Body of pancreas (tissue), 4 donors: ENCODE measurements around the gene GNL3. TPM values are rescaled to one million over a fixed set of nuclear protein-coding genes. Genes with fewer than 3 reads are reported as not detected.
A peak's percentile ranks its signal among the peaks of the same experiment; 100 is the strongest.
"Not testable (repeated sequence)": the region's sequence is repeated elsewhere in the genome, so short reads cannot be mapped to it uniquely, and the experiment has no call there.

Experiments
- ATAC-seq: fragments of 150-250 bp; one replicate; pipeline ENCODE4 v1.9.1; 2016
- DNase-seq, 4 donors: peaks; one replicate each; pipeline ENCODE4 v3.0.0-alpha.2; 2019
- H3K27ac ChIP-seq, 4 donors: fragments of 200-600 bp; sonication (generic); 1 replicate in 3 of 4; 2 replicates in 1 of 4; pipeline versions ENCODE4 v1.5.1 to v1.6.1; 2016 to 2019; ENCODE audit warnings: mild to moderate bottlenecking in 1 of 4, mixed read lengths in 1 of 4, moderate library complexity in 1 of 4
- H3K27me3 ChIP-seq, 2 donors: fragments of 200-600 bp; sonication (generic); one replicate each; pipeline ENCODE4 v1.6.0; 2016; ENCODE audit warnings: mild to moderate bottlenecking in 1 of 2
- H3K36me3 ChIP-seq, 2 donors: fragments of 200-600 bp; sonication (generic); replicated peaks in 1 of 2; 2 replicates each; pipeline ENCODE4 v1.5.1; 2016; ENCODE audit warnings: low read depth in 2 of 2; ENCODE audit not compliant: insufficient read depth in 1 of 2
- H3K4me1 ChIP-seq: fragments of 200-600 bp; sonication (generic); one replicate; pipeline ENCODE4 v1.6.0; 2016
- H3K4me3 ChIP-seq, 2 donors: fragments of 200-600 bp; sonication (generic); 1 replicate in 1 of 2; 2 replicates in 1 of 2; pipeline ENCODE4 v1.5.1; 2016 to 2019
- H3K9me3 ChIP-seq, 3 donors: fragments of 200-600 bp; sonication (generic); 1 replicate in 2 of 3; 2 replicates in 1 of 3; pipeline ENCODE4 v1.5.1; 2016
- CTCF ChIP-seq, 7 experiments: fragments of 450-650 bp in 4 of 7; fragments of 200-600 bp in 3 of 7; sonication (generic) in 3 of 7; IDR thresholded peaks; one replicate each; pipeline ENCODE4 v1.5.1; 2016 to 2019; ENCODE audit warnings: antibody characterized with exemption in 7 of 7
- POLR2A ChIP-seq, 3 donors: fragments of 450-650 bp; IDR thresholded peaks; one replicate each; pipeline ENCODE4 v1.6.1; 2016; ENCODE audit warnings: antibody characterized with exemption in 3 of 3, mild to moderate bottlenecking in 2 of 3
- WGBS, 2 donors: methylation state at CpG; one replicate each; pipeline ENCODE4 v1.1.5; 2017; 5-methylcytosine and 5-hydroxymethylcytosine counted together
- intact Hi-C: fragments of 100-400 bp; cut with DNase I; formaldehyde crosslinking; loops from one replicate; pipeline ENCODE4 v1.15.1; 2023
- total RNA-seq, 2 donors: library from RNA; depleted of rRNA; stranded (reverse); fragments of >200 nt; gene quantifications; one replicate each; pipeline ENCODE4 v1.1.0, GENCODE V29; 2016

GNL3 gene
- total RNA-seq, 2 donors from 2014 or later = 46.2 to 122 TPM

- no peak overlapping the region for H3K27ac ChIP-seq
Measured at GRCh38 chr3:52670621-52671521, 15.0 kb upstream of the GNL3 start.

GRCh38 chr3:52671676-52672075 is 14.2 kb upstream of the GNL3 start:
- H3K27ac ChIP-seq = no peak overlapping the region
- DNase-seq = no peak
- intact Hi-C loops = no loop called here
- no peaks in the 10 kb centered on the region for H3K9me3 ChIP-seq
- no peak for ATAC-seq
- H3K4me1 ChIP-seq = no peaks in the 10 kb centered on the region
- peaks cover 5 to 20% of the 10 kb centered on the region in 2 donors for H3K36me3 ChIP-seq
- H3K27me3 ChIP-seq = no peaks in the 10 kb centered on the region
- H3K4me3 ChIP-seq = no peak overlapping the region
- TF ChIP-seq CTCF (IDR thresholded peaks at IDR 0.05) (no peak), POLR2A (IDR thresholded peaks at IDR 0.05) (no peak)
- 58 to 69% methylated on average over 1 of the region's 1 CpG for WGBS, 2 donors

More at GRCh38 chr3:52670621-52671521, 15.0 kb upstream of the GNL3 start:
- Histone ChIP-seq H3K27me3 (no peaks in the 10 kb centered on the region), H3K4me3 (no peak overlapping the region), H3K36me3 (peaks cover 5 to 24% of the 10 kb centered on the region in 2 donors), H3K9me3 (no peaks in the 10 kb centered on the region), H3K4me1 (no peaks in the 10 kb centered on the region)
- intact Hi-C loops = no loop called here
- no peak for TF ChIP-seq CTCF (IDR thresholded peaks at IDR 0.05)
- TF ChIP-seq POLR2A (IDR thresholded peaks at IDR 0.05) = no peak
- ATAC-seq (peak; percentile 48), DNase-seq (peak in 1 of 4 donors; percentile 38)
- 83 to 86% methylated on average over 9 of the region's 9 CpGs for WGBS, 2 donors

- H3K27ac ChIP-seq, H3K4me3 ChIP-seq, H3K27me3 ChIP-seq, ATAC-seq, H3K9me3 ChIP-seq, DNase-seq, H3K4me1 ChIP-seq, intact Hi-C loops: not testable (repeated sequence)
- H3K36me3 ChIP-seq = peaks cover 8 to 30% of the 10 kb centered on the region in 2 donors
- 48 to 68% methylated on average over 3 of the region's 3 CpGs for WGBS, 2 donors
Measured at GRCh38 chr3:52676201-52676600, 9.6 kb upstream of the GNL3 start.

GRCh38 chr3:52678265-52679198 is 7.3 kb upstream of the GNL3 start:
- intact Hi-C loops = no loop called here
- Histone ChIP-seq H3K4me3 (no peak overlapping the region), H3K9me3 (peaks cover 0 to 4% (median 0%) of the 10 kb centered on the region in 3 donors), H3K27ac (no peak overlapping the region), H3K36me3 (peaks cover 8 to 22% of the 10 kb centered on the region in 2 donors), H3K4me1 (peaks cover 30% of the 10 kb centered on the region), H3K27me3 (no peaks in the 10 kb centered on the region)
- WGBS, 2 donors = 94 to 96% methylated on average over 6 of the region's 6 CpGs
- TF ChIP-seq CTCF (IDR thresholded peaks at IDR 0.05) (no peak), POLR2A (IDR thresholded peaks at IDR 0.05) (no peak)
- ATAC-seq (no peak), DNase-seq (no peak)

- Histone ChIP-seq H3K27ac (peak overlapping the region in 1 of 4 donors; percentile 43), H3K4me1 (peaks cover 36% of the 10 kb centered on the region), H3K9me3 (peaks cover 0 to 4% (median 0%) of the 10 kb centered on the region in 3 donors), H3K27me3 (no peaks in the 10 kb centered on the region), H3K4me3 (no peak overlapping the region), H3K36me3 (peaks cover 8 to 22% of the 10 kb centered on the region in 2 donors)
- DNase-seq = no peak
- TF ChIP-seq POLR2A (IDR thresholded peaks at IDR 0.05) (no peak), CTCF (IDR thresholded peaks at IDR 0.05) (no peak)
- no peak for ATAC-seq
- intact Hi-C loops = no loop called here
- WGBS, 2 donors = 48 to 58% methylated on average over 3 of the region's 3 CpGs
Measured at GRCh38 chr3:52679199-52679538, 6.7 kb upstream of the GNL3 start.
